ENCODE measurements around the gene R3HDM2. TPM values are rescaled to one million over a fixed set of nuclear protein-coding genes. Genes with fewer than 3 reads are reported as not detected.

R3HDM2 gene
- polyA plus RNA-seq, 1 donor from 2014 or later = 11.1 TPM

DNA sequence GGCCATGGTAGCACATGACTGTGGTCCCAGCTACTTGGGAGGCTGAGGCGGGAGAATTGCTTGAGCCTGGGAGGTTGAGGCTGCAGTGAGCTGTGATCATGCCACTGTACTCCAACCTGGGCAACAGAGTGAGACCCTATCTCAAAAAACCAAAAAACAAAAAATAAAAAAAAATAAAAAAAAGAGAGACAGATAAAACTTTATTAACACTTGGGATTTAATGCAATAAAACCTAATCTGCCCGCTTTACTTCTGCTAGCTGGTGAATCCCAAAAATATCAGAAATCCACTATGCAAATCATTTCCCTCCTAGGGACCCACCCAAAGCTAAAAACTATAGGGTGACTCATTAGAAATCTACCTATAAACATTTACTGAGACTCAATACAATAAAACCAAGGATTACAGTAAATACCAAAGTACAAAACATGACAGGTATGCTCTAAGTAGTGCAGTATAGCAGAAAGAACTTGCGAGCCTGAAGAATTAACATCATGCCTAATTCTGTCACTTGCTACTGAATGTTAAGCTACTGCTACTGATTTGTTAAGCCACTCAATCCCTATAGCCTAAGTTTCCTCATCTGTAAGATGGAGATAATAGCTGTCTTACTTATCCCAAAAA lies 129.8 kb downstream of the R3HDM2 start:
- TF ChIP-seq MXI1 (conservative IDR thresholded peaks at IDR 0.05; ENCODE audit: poor library complexity, severe bottlenecking) (no peak), TAF1 (IDR thresholded peaks at IDR 0.05; ENCODE audit: low read depth) (no peak)
- Histone ChIP-seq H3K9me3 (ENCODE audit: low read length) (no peaks in the 10 kb centered on the region), H3F3A (ENCODE audit: insufficient read depth, low read length, poor library complexity, severe bottlenecking) (no peaks in the 10 kb centered on the region), H3K4me2 (ENCODE audit: low read length) (no peak overlapping the region), H3K9me2 (ENCODE audit: insufficient read depth, low read length) (no peaks in the 10 kb centered on the region), H3K36me3 (ENCODE audit: insufficient read depth, low read length) (peaks cover 13% of the 10 kb centered on the region), H4K20me1 (ENCODE audit: insufficient read depth) (no peaks in the 10 kb centered on the region), H3K27ac (ENCODE audit: low read length) (no peak overlapping the region), H3K9ac (ENCODE audit: low read length) (no peak overlapping the region), H2AFZ (ENCODE audit: low read depth, low read length) (no peak overlapping the region), H3K4me3 (ENCODE audit: low read length) (no peak overlapping the region), H3K27me3 (ENCODE audit: insufficient read depth, low read depth, low read length) (no peaks in the 10 kb centered on the region), H3K79me2 (replicated peaks; ENCODE audit: insufficient read depth, low read length) (no peaks in the 10 kb centered on the region)

DNA sequence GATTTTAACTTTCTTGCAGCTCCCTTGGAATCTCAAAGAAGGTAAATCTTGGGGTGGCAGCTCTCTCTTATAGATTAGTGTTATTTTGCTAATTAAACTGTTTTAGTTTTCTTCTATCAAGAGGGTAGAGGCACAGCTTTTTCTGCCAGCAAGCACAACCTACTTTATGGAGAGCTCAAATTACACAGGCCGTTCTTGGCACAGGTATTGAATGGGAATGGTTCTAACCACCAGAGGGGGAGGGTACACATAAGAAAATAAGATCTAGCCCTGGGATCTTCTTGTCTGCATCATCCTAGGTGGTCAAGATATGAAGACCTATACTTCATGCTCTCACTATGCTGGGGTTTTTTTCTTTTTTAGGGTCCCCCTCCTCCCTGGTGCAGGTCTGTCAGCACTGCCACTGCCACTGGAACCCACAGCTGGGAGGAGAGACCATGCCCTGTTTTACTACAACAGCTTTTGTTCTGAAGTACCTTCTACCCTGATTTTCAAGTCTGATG lies 131.3 kb downstream of the R3HDM2 start:
- peaks cover 5% of the 10 kb centered on the region for H3K36me3 ChIP-seq (ENCODE audit: insufficient read depth, low read length)
- H2AFZ ChIP-seq (ENCODE audit: low read depth, low read length) = no peak overlapping the region
- H3K27ac ChIP-seq (ENCODE audit: low read length) = no peak overlapping the region
- no peaks in the 10 kb centered on the region for H3K9me2 ChIP-seq (ENCODE audit: insufficient read depth, low read length)
- no peak overlapping the region for H3K4me2 ChIP-seq (ENCODE audit: low read length)
- H3F3A ChIP-seq (ENCODE audit: insufficient read depth, low read length, poor library complexity, severe bottlenecking) = no peaks in the 10 kb centered on the region
- no peaks in the 10 kb centered on the region for H3K27me3 ChIP-seq (ENCODE audit: insufficient read depth, low read depth, low read length)
- TF ChIP-seq POLR2AphosphoS5 (IDR thresholded peaks at IDR 0.05) = no peak
- TF ChIP-seq MXI1 (conservative IDR thresholded peaks at IDR 0.05; ENCODE audit: poor library complexity, severe bottlenecking) = no peak
- TF ChIP-seq CTCF (IDR thresholded peaks at IDR 0.05; ENCODE audit: poor library complexity, severe bottlenecking) = no peak
- TF ChIP-seq, protein P1, sequence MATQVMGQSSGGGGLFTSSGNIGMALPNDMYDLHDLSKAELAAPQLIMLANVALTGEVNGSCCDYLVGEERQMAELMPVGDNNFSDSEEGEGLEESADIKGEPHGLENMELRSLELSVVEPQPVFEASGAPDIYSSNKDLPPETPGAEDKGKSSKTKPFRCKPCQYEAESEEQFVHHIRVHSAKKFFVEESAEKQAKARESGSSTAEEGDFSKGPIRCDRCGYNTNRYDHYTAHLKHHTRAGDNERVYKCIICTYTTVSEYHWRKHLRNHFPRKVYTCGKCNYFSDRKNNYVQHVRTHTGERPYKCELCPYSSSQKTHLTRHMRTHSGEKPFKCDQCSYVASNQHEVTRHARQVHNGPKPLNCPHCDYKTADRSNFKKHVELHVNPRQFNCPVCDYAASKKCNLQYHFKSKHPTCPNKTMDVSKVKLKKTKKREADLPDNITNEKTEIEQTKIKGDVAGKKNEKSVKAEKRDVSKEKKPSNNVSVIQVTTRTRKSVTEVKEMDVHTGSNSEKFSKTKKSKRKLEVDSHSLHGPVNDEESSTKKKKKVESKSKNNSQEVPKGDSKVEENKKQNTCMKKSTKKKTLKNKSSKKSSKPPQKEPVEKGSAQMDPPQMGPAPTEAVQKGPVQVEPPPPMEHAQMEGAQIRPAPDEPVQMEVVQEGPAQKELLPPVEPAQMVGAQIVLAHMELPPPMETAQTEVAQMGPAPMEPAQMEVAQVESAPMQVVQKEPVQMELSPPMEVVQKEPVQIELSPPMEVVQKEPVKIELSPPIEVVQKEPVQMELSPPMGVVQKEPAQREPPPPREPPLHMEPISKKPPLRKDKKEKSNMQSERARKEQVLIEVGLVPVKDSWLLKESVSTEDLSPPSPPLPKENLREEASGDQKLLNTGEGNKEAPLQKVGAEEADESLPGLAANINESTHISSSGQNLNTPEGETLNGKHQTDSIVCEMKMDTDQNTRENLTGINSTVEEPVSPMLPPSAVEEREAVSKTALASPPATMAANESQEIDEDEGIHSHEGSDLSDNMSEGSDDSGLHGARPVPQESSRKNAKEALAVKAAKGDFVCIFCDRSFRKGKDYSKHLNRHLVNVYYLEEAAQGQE (IDR thresholded peaks at IDR 0.05; ENCODE audit: borderline replicate concordance) = no peak
- no peak overlapping the region for H3K9ac ChIP-seq (ENCODE audit: low read length)
- no peaks in the 10 kb centered on the region for H4K20me1 ChIP-seq (ENCODE audit: insufficient read depth)
- H3K79me2 ChIP-seq (replicated peaks; ENCODE audit: insufficient read depth, low read length) = no peaks in the 10 kb centered on the region
- H3K9me3 ChIP-seq (ENCODE audit: low read length) = no peaks in the 10 kb centered on the region
- H3K4me3 ChIP-seq (ENCODE audit: low read length) = no peak overlapping the region

- Histone ChIP-seq H3K27me3 (ENCODE audit: insufficient read depth, low read depth, low read length) (no peaks in the 10 kb centered on the region), H3F3A (ENCODE audit: insufficient read depth, low read length, poor library complexity, severe bottlenecking) (no peaks in the 10 kb centered on the region), H3K4me2 (ENCODE audit: low read length) (no peak overlapping the region), H3K36me3 (ENCODE audit: insufficient read depth, low read length) (peaks cover 13% of the 10 kb centered on the region), H3K79me2 (replicated peaks; ENCODE audit: insufficient read depth, low read length) (no peaks in the 10 kb centered on the region), H3K9ac (ENCODE audit: low read length) (no peak overlapping the region), H3K9me2 (ENCODE audit: insufficient read depth, low read length) (no peaks in the 10 kb centered on the region), H3K9me3 (ENCODE audit: low read length) (no peaks in the 10 kb centered on the region), H2AFZ (ENCODE audit: low read depth, low read length) (no peak overlapping the region), H4K20me1 (ENCODE audit: insufficient read depth) (no peaks in the 10 kb centered on the region), H3K4me3 (ENCODE audit: low read length) (no peak overlapping the region), H3K27ac (ENCODE audit: low read length) (no peak overlapping the region)
- TF ChIP-seq MXI1 (conservative IDR thresholded peaks at IDR 0.05; ENCODE audit: poor library complexity, severe bottlenecking) = no peak
- no peak for TF ChIP-seq EZH2 (IDR thresholded peaks at IDR 0.05; ENCODE audit: borderline replicate concordance, insufficient read depth, low read length, poor library complexity, severe bottlenecking)
- no peak for TF ChIP-seq TAF1 (IDR thresholded peaks at IDR 0.05; ENCODE audit: low read depth)
- no peak for TF ChIP-seq POLR2AphosphoS5 (IDR thresholded peaks at IDR 0.05)
- no peak for TF ChIP-seq CTCF (IDR thresholded peaks at IDR 0.05; ENCODE audit: poor library complexity, severe bottlenecking)
- TF ChIP-seq, protein P1 (IDR thresholded peaks at IDR 0.05; ENCODE audit: borderline replicate concordance) = no peak
- TF ChIP-seq SMC3 (conservative IDR thresholded peaks at IDR 0.05; ENCODE audit: poor library complexity) = no peak
- TF ChIP-seq RAD21 (conservative IDR thresholded peaks at IDR 0.05) = no peak
Observed at GRCh38 chr12:57296291-57296690, 134.6 kb downstream of the R3HDM2 start.

Data from neural cell (in vitro differentiated cells).